GM18951 (cell line): Measurements from ENCODE around the gene PTN.

Source experiments
- POLR2A ChIP-seq: IDR thresholded peaks from 4 replicates; pipeline ENCODE4 v1.6.1; 2011; ENCODE audit warnings: mild to moderate bottlenecking; ENCODE audit not compliant: insufficient read length, insufficient read depth; ENCODE audit errors: extremely low read depth
- in situ Hi-C: fragments of 300-500 bp; cut with MboI; formaldehyde crosslinking; loops from one replicate; pipeline ENCODE4 v1.12.0; 2022; ENCODE audit warnings: low sequenced_read_pairs, mixed read lengths, inconsistent platforms; ENCODE audit not compliant: unreplicated experiment

The PTN gene, protein sequence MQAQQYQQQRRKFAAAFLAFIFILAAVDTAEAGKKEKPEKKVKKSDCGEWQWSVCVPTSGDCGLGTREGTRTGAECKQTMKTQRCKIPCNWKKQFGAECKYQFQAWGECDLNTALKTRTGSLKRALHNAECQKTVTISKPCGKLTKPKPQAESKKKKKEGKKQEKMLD

DNA sequence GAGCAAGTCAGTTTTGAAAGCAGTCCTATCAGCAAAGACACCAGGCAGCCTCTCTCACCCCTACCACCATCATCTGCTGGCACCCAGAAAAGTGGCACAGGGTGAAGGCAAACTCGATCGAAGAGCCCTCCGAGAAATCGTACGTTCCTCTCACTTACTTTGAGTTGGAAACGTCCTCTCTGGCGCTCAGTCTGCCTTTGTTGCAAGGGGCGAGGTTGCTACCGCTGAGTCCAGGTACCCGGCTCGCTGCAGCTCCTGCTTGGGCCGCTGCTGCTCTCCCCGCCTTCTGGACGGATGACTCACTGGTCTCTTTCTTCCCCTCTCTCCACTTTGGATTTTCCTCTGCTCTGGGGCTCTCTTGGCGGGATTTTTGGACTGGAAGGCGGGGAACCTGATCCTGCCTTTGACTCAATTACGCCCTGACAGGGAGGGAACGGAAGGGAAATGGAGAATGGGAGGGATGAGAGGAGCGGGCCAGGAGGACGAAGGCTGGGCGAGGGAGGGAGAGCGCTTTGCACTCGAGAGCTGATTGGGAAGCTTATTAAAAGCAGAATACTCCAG, at the start of gene PTN:
Gene PTN, minus strand, starts transcription at position 453 of the 561 bp plus-strand sequence. CDS start 88,760 bp downstream, outside the sequence.
- in situ Hi-C loops, result no loop called here
- TF ChIP-seq POLR2A, result no peak

DNA sequence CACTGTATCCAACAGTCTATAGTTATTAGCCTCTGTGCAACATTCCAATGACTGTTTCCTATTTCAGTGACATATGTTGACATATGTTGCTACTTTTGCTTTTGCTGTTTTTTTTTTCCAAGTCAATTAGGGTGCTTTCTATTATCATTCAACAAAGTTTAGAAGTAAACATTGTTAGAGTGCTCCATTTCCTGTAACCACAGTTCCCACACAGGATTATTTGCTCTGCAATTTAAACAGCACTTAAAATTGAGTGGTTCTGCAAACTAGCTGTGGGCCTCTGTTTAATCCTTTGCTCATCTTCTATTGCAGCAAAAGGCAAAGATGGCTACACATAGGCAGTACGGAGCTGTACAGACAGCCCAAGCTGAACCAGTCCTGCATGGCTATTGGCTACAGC, 46.5 kb upstream of the PTN start:
- in situ Hi-C loops, result no loop called here
- no peak for TF ChIP-seq POLR2A

DNA sequence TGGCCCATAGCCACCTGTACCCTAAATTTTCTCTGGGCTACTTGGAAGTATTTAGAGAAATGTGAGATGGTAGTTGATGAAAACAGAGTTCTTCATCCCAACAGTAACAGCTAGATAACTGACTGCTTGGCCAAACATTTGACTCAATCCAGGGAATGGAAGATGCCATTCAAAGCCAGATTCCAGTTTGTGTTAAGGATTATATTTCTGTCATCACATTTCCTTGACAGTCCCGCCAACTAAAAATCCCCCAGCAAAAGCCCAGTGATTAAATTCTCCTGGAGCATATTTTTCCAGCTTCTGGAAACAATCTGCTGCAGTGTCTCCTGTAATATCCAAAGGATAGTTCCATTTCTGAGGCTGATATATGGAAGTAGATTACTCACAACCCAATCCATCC, 45.4 kb upstream of the PTN start:
- TF ChIP-seq POLR2A, result no peak
- in situ Hi-C loops, result no loop called here

DNA sequence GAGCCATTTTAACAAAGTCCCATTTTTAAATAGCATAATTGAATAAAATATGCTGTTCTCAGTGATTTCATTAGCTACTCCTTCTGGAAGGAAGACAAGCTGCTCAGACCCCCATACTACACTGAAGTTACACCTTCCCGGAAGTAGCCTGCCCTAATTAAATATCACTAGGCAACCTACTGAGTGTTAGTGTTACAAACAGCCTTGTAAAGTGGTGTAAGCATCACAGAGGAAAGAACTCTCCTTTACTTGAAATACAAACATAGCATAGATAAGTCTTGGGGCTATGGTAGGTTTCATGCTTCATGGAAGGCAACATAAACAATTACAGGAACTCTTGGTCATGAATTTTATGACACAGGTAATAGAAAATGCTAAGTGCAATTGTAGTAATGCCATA, 43.4 kb upstream of the PTN start:
- TF ChIP-seq POLR2A, result no peak
- in situ Hi-C loops, result no loop called here

DNA sequence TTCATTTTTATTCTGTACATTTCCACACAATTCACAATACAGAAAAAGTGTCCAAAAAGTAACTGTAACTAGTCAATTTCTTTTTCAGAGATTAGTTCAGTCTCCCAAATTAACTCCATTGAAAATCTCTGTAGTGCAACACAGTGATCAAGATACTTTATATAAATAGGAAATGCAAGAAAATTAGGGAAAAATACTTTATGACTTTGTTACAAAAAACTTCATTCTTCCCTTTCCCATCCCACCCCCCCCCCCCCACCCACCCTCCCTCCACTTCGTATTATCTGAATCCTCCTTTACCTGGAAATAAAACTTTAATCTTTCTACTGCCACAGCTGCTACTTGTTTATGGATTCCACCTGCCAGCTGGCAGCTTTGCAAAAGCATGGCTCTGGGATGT, 37.5 kb upstream of the PTN start:
- in situ Hi-C loops, result no loop called here
- no peak for TF ChIP-seq POLR2A

DNA sequence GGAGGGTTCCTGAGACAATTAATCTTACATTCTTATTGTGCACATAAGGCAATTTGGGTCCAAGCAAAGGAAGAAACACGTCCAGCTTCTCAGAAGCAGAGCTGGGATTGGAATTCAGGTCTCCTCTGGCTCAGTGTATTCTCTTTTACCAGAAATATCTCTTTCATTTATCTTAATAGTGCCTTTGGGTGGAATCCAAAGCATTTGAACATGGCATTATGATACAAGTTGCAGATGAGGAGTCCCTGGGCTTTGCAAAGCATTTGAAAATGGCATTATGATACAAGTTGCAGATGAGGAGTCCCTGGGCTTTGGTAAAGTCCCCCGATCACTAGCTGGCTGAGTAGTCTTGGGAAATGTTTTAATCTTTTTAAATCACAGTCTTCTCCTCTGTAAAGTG, 30.0 kb upstream of the PTN start:
- in situ Hi-C loops, result no loop called here

DNA sequence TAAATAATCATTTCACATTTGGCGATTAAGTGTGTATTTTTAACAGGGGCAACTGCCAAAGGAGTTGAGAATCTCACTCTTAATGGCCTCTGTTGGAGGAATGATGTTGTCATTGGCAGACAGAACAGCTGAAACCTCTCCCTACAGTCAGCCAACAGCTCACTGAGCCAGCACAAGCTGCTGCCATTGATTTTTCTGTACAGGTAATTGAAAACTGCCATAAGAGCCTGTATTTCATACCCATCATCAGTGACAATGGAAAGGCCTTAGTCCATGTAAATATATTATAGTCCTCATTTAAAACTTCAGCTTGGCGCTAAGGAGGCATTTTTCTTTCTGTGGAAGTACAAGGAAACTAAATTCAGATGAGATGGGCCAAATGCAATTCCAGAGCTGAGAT, 28.1 kb upstream of the PTN start:
- no peak for TF ChIP-seq POLR2A
- in situ Hi-C loops, result no loop called here

More for the DNA sequence above, 30.0 kb upstream of the PTN start:
- no peak for TF ChIP-seq POLR2A

DNA sequence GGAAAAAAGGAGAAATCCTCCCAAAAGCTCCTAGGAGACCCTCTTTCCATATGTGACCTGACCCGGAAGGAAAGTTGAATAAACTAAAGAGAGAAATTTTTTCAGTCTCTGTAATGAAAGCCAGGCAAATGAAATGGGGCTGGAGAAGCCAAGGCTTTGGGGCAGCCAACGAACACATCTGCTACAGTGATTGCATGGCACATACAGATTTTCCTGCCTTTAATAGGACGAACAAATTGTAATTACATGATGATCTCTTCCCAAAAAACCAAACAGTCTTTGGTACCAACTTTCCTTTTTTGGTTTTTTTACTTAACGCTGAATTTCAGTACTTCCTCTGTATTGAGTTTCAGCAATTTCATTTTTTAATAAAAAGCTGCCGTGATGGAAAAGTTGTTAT, 23.5 kb upstream of the PTN start:
- TF ChIP-seq POLR2A, result no peak
- in situ Hi-C loops, result no loop called here

DNA sequence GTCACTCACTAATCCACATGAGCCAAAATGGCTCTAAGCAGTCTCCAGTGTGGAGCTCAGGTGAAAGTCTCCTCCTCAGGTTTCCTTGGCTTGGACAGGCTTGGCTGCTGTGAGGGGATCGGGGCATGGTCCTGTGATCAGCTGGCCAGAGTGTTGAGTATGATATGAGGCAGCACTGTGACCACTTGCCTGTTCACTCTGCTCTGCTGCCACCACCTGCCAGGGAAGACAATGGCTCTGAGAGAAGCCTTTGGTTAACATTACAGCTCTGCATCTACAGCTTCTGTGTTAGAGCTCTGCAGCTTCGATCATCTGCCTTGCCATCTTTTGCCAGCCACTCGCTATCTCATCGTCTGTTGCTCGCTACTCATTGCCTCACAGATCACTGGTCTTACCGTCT, 20.1 kb upstream of the PTN start:
- in situ Hi-C loops, result no loop called here

DNA sequence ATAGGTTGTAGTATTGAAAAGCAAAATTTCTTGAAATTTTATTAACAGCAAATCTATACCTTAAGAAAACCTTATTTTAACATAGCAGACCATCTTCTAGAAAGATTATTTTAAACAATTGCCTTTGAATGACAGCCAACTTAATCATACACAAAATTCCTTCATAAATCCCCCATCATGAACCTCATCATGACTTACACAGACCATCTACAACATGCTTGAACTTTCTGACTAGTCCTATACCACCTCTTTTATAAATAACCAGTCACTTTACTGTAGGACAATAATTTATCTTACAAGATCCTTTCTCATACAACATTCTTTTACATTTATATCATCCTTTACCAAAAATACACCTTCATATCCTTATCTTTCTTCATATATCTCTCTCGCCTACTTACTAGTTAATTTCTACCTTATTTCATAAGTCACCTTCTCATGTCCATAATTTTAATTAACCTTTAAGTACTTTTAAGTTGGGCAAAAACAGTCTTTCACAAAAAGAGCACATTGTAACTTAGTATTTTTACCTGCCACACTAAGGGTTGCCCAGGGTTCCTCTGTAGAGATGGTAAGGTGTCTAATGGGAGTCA, 16.6 kb upstream of the PTN start:
- no peak for TF ChIP-seq POLR2A
- in situ Hi-C loops, result no loop called here

More for the DNA sequence above, 20.1 kb upstream of the PTN start:
- no peak for TF ChIP-seq POLR2A

DNA sequence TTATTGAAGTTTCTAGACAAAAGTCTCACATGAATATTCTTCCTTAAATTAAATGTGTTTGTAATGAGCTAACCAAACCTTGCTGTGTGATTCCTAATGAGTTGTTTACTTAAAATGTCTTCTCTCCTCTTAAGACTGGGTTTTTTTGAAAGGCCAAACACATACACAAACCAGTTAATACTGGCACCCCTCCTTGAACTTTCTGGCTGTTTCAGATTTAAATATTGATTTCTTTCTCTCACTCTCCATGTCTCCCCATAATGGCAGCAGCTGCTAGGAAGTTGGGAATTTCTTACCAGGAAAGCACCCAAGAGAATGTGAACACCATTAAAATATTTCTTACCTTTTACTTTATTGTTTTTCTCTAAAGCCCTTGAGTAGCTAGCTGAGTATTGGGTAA, 11.4 kb upstream of the PTN start:
- in situ Hi-C loops, result no loop called here
- no peak for TF ChIP-seq POLR2A

DNA sequence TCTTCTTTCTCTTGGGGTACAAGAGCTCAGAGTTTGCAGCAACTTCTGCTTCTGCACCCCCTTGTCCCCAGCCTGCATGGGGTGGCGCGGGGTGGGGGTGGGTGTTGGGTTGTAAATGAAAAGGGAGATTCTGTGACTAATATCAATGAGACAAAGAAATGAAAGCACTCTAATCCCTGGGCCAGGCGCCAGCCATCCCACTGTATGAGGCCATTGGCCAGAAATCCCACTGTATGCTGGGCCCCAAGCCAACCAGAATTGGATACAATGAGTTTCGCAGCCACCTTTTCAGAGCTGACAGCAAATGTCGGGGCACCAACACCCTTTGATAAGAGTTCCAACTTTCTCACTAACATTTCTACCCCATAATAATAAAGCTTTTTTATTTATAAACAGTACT, 10.9 kb upstream of the PTN start:
- no peak for TF ChIP-seq POLR2A
- in situ Hi-C loops, result no loop called here

DNA sequence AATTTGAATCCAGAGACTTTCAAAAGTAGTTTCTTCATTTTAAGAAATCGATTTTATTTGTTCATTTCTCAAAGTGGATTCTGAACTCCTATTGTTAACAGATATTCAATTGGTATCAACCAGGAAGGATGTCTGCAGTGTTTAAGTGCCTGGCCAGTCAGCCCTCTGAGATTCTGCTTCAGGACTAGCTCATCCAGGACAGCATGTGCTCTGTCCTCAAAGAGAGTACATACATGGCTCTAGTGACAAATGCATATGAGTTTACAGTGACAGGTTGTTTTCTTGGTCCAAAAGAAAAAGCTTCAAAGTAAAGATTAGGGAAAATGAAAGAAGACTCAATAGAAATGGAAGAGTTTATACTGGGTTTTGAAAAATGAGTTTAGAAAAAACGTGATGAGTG, 8.4 kb upstream of the PTN start:
- in situ Hi-C loops, result no loop called here
- TF ChIP-seq POLR2A, result no peak

DNA sequence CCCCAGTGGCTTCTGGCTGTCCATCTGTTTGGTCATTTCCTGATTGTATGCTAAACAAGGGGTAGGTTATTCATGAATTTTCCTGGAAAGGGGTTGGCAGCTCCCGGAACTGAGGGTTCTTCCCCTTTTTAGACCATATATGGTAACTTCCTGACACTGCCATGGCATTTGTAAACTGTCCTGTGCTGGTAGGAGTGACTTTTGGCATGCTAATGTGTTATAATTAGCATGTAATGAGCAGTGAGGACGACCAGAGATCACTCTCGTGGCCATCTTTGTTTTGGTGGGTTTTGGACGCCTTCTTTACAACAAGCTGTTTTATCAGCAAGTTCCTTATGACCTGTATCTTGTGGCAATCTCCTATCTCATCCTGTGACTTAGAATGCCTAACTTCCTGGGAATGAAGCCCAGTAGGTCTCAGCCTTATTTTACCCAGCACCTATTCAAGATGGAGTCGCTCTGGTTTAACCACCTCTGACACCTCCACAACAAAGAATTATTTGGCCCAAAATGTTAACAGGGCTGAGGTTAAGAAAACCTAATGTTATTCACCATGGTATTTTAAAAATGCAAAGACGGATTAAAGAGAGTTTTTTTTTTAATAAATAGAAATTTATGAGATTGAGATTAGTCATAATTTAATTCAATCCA, 2.4 kb upstream of the PTN start:
- in situ Hi-C loops, result no loop called here
- no peak for TF ChIP-seq POLR2A
